HepG2 (cell line): ENCODE results near the gene SMYD5. TPM values are rescaled to one million over a fixed set of nuclear protein-coding genes. Genes with fewer than 3 reads are reported as not detected.

Source experiments
- ATRX ChIP-seq: sonication (generic); formaldehyde crosslinking; IDR thresholded peaks from 2 replicates; pipeline ENCODE4 v1.4.0; 2020; ENCODE audit warnings: missing genetic modification reagents, borderline replicate concordance
- BRCA1 ChIP-seq: sonication (generic); formaldehyde crosslinking; IDR thresholded peaks from 2 replicates; pipeline ENCODE4 v1.4.0; 2020; ENCODE audit warnings: missing genetic modification reagents
- CTCF ChIP-seq: sonication (generic); formaldehyde crosslinking; IDR thresholded peaks from 2 replicates; pipeline ENCODE4 v1.5.0; 2020; ENCODE audit warnings: mild to moderate bottlenecking, missing genetic modification reagents, moderate library complexity
- ETV6 ChIP-seq: sonication (generic); formaldehyde crosslinking; conservative IDR thresholded peaks from 2 replicates; pipeline ENCODE4 v1.4.0; 2020; ENCODE audit warnings: missing genetic modification reagents
- GZF1 ChIP-seq: sonication (generic); formaldehyde crosslinking; IDR thresholded peaks from 2 replicates; pipeline ENCODE4 v1.5.1; 2020; ENCODE audit warnings: mild to moderate bottlenecking, missing genetic modification reagents
- MED1 ChIP-seq: sonication (generic); formaldehyde crosslinking; IDR thresholded peaks from 2 replicates; pipeline ENCODE4 v1.4.0; 2020; ENCODE audit warnings: missing genetic modification reagents
- MLXIP ChIP-seq: sonication (generic); formaldehyde crosslinking; IDR thresholded peaks from 2 replicates; pipeline ENCODE4 v1.9.0; 2021; ENCODE audit warnings: missing genetic modification reagents, borderline replicate concordance
- MTA1 ChIP-seq: sonication (generic); formaldehyde crosslinking; IDR thresholded peaks from 2 replicates; pipeline ENCODE4 v1.4.0; 2020; ENCODE audit warnings: missing genetic modification reagents, mild to moderate bottlenecking, borderline replicate concordance
- RBM22 ChIP-seq: fragments of 200-400 bp; formaldehyde crosslinking; optimal IDR thresholded peaks from 2 replicates; pipeline ENCODE3; 2017; ENCODE audit warnings: mild to moderate bottlenecking, low read length, moderate library complexity
- SMAD3 ChIP-seq: sonication (generic); formaldehyde crosslinking; IDR thresholded peaks from 2 replicates; pipeline ENCODE4 v1.4.0; 2020; ENCODE audit warnings: missing genetic modification reagents
- SMYD3 ChIP-seq: sonication (generic); formaldehyde crosslinking; IDR thresholded peaks from 2 replicates; pipeline ENCODE4 v1.8.1; 2023; ENCODE audit warnings: mild to moderate bottlenecking, missing genetic modification reagents
- TCF7 ChIP-seq: sonication (generic); IDR thresholded peaks from 2 replicates; pipeline ENCODE4 v1.6.1; 2016; ENCODE audit warnings: antibody characterized with exemption, low read depth
- ZBTB44 ChIP-seq: sonication (generic); formaldehyde crosslinking; IDR thresholded peaks from 2 replicates; pipeline ENCODE4 v1.4.0; 2020; ENCODE audit warnings: missing genetic modification reagents
- ZNF576 ChIP-seq: sonication (generic); formaldehyde crosslinking; IDR thresholded peaks from 2 replicates; pipeline ENCODE4 v1.4.0; 2020; ENCODE audit warnings: mild to moderate bottlenecking, missing genetic modification reagents
- ZNF598 ChIP-seq: sonication (generic); formaldehyde crosslinking; IDR thresholded peaks from 2 replicates; pipeline ENCODE4 v1.5.1; 2020; ENCODE audit warnings: mild to moderate bottlenecking, missing genetic modification reagents, borderline replicate concordance
- polyA plus RNA-seq, 8 experiments: library from polyadenylated mRNA; depleted of rRNA in 3 of 8; stranded (reverse) in 7 of 8; unstranded in 1 of 8; fragments of >200 nt; fragmentation: Illumina TruSeq in 4 of 8; extraction: Trizol in 4 of 8; gene quantifications; 2 replicates each; pipeline versions ENCODE4 v1.2.1 to v1.2.3, GENCODE V29; 2011 to 2016; ENCODE audit warnings: low read depth in 4 of 8, missing spikeins in 1 of 8, mixed read lengths in 1 of 8; ENCODE audit not compliant: insufficient read depth in 1 of 8
- total RNA-seq, 5 experiments: library from RNA; depleted of rRNA; stranded (reverse); fragments of >200 nt; fragmentation: Illumina TruSeq; extraction: Trizol; gene quantifications; 2 replicates each; pipeline ENCODE4 v1.2.3, GENCODE V29; 2016; ENCODE audit warnings: low read depth in 1 of 5
- TF ChIP-seq, protein P1 (sequence below): sonication (generic); formaldehyde crosslinking; conservative IDR thresholded peaks from 2 replicates; pipeline ENCODE4 v1.8.0; 2022; ENCODE audit warnings: missing genetic modification reagents
- TF ChIP-seq, protein P2 (sequence below): sonication (generic); formaldehyde crosslinking; IDR thresholded peaks from 2 replicates; pipeline ENCODE4 v1.5.0; 2020; ENCODE audit warnings: missing genetic modification reagents
- TF ChIP-seq, protein P3 (sequence below): sonication (generic); formaldehyde crosslinking; IDR thresholded peaks from 2 replicates; pipeline ENCODE4 v1.5.0; 2020; ENCODE audit warnings: missing genetic modification reagents

Gene SMYD5
- total and polyA plus RNA-seq, 2 of the 13 experiments (the other 11 are each of a cell fraction or from before 2014, with no cell fraction given), result 55.8 to 70.4 TPM

- TF ChIP-seq, protein P1, sequence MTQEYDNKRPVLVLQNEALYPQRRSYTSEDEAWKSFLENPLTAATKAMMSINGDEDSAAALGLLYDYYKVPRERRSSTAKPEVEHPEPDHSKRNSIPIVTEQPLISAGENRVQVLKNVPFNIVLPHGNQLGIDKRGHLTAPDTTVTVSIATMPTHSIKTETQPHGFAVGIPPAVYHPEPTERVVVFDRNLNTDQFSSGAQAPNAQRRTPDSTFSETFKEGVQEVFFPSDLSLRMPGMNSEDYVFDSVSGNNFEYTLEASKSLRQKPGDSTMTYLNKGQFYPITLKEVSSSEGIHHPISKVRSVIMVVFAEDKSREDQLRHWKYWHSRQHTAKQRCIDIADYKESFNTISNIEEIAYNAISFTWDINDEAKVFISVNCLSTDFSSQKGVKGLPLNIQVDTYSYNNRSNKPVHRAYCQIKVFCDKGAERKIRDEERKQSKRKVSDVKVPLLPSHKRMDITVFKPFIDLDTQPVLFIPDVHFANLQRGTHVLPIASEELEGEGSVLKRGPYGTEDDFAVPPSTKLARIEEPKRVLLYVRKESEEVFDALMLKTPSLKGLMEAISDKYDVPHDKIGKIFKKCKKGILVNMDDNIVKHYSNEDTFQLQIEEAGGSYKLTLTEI (CRISPR knock-in tag), result no peak
- TF ChIP-seq SMAD3 (CRISPR knock-in tag), result peak; percentile 73; the same call in 1 of the 2 replicates
- TF ChIP-seq ZBTB44 (CRISPR knock-in tag), result no peak
- TF ChIP-seq GZF1, result 0 out of 2 replicates have a peak, but pooled peaks have one; percentile 5
- TF ChIP-seq MED1 (CRISPR knock-in tag), result peak; percentile 88
- TF ChIP-seq MLXIP, result no peak
- TF ChIP-seq CTCF (CRISPR knock-in tag), result 0 out of 2 replicates have a peak, but pooled peaks have one; percentile 10
- TF ChIP-seq SMYD3, result no peak
- TF ChIP-seq ETV6, result no peak
- no peak for TF ChIP-seq RBM22
- peak; percentile 65 for TF ChIP-seq TCF7
- no peak for TF ChIP-seq ZNF598 (CRISPR knock-in tag)
- TF ChIP-seq, protein P2, sequence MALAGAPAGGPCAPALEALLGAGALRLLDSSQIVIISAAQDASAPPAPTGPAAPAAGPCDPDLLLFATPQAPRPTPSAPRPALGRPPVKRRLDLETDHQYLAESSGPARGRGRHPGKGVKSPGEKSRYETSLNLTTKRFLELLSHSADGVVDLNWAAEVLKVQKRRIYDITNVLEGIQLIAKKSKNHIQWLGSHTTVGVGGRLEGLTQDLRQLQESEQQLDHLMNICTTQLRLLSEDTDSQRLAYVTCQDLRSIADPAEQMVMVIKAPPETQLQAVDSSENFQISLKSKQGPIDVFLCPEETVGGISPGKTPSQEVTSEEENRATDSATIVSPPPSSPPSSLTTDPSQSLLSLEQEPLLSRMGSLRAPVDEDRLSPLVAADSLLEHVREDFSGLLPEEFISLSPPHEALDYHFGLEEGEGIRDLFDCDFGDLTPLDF, result no peak
- TF ChIP-seq MTA1, result no peak
- TF ChIP-seq ATRX (CRISPR knock-in tag), result no peak
- TF ChIP-seq BRCA1 (CRISPR knock-in tag), result no peak
- TF ChIP-seq, protein P3, sequence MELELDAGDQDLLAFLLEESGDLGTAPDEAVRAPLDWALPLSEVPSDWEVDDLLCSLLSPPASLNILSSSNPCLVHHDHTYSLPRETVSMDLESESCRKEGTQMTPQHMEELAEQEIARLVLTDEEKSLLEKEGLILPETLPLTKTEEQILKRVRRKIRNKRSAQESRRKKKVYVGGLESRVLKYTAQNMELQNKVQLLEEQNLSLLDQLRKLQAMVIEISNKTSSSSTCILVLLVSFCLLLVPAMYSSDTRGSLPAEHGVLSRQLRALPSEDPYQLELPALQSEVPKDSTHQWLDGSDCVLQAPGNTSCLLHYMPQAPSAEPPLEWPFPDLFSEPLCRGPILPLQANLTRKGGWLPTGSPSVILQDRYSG (CRISPR knock-in tag), result no peak
- no peak for TF ChIP-seq ZNF576 (CRISPR knock-in tag)
These were observed 48.1 kb downstream of the SMYD5 start (continued) for GRCh38 chr2:73262108-73262651.
